Fibroblast of lung (primary cell): ENCODE data around the gene PRR35.

Experiments used
- EZH2 ChIP-seq: IDR thresholded peaks from 2 replicates; pipeline ENCODE4 v1.5.1; 2012; ENCODE audit warnings: low read length, control low read depth, mild to moderate bottlenecking; ENCODE audit errors: missing control alignments
- TF ChIP-seq, protein P1 (sequence below), 2 donors: IDR thresholded peaks in 1 of 2; conservative IDR thresholded peaks in 1 of 2; 1 replicate in 1 of 2; 2 replicates in 1 of 2; pipeline ENCODE4 v1.5.1; 2011 to 2012; ENCODE audit warnings: low read length in 2 of 2, control low read depth in 1 of 2, inconsistent platforms in 1 of 2, low read depth in 1 of 2, mild to moderate bottlenecking in 1 of 2

DNA sequence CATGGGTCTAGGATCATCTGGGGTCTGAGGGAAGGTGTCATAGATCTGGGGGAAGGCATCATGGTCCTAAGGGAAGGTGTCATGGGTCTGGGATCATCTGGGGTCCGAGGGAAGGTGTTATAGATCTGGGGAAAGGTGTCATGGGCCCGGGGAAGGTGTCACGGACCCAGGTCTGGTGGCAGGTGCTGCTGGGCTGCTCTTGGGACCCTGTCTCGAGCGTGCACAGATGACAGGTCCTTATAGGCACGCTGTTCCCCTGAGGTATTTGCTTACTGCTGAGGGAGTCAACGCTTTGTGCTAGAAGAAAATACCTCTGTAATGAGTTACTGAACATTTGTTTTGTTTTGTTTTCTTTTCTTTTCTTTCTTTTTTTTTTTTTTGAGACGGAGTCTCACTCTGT is 31.0 kb downstream of the PRR35 start:
- TF ChIP-seq, protein P1, sequence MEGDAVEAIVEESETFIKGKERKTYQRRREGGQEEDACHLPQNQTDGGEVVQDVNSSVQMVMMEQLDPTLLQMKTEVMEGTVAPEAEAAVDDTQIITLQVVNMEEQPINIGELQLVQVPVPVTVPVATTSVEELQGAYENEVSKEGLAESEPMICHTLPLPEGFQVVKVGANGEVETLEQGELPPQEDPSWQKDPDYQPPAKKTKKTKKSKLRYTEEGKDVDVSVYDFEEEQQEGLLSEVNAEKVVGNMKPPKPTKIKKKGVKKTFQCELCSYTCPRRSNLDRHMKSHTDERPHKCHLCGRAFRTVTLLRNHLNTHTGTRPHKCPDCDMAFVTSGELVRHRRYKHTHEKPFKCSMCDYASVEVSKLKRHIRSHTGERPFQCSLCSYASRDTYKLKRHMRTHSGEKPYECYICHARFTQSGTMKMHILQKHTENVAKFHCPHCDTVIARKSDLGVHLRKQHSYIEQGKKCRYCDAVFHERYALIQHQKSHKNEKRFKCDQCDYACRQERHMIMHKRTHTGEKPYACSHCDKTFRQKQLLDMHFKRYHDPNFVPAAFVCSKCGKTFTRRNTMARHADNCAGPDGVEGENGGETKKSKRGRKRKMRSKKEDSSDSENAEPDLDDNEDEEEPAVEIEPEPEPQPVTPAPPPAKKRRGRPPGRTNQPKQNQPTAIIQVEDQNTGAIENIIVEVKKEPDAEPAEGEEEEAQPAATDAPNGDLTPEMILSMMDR (conservative IDR thresholded peaks at IDR 0.05 in 1 of 2, IDR thresholded peaks at IDR 0.05 in 1 of 2; ENCODE audit: low read depth in 1 of 2, low read length in 2 of 2): no peak
- TF ChIP-seq EZH2: no peak
